Cortex of kidney (tissue), 1 donor: Measurements from ENCODE around the gene CDK14.
"Not testable (repeated sequence)": the region's sequence is repeated elsewhere in the genome, so short reads cannot be mapped to it uniquely, and the experiment has no call there.

Experiments used
- DNase-seq: peaks from one replicate; lab custom pipeline; 2025; lab: John Stamatoyannopoulos, UW

The CDK14 gene

DNA sequence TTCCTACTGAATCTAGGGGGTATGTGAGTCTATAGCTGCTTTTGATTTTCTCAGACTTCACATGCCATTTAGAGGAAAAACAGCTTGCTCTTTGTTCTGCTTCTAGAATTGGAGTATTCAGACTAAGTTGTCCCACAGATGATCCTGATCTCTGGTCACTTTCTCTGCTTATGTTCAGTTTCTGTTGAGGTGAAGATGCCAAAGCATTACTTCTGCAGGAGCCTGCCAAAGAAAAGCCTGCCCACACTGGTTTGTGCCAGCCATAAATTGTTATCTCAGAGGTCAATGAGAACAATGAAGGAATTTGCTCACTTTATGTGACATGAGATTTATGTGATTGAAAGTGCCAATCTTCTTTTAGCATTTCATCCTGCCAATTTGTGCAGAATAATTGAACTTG, 163.6 kb downstream of the CDK14 start:
- DNase-seq: no peak

DNA sequence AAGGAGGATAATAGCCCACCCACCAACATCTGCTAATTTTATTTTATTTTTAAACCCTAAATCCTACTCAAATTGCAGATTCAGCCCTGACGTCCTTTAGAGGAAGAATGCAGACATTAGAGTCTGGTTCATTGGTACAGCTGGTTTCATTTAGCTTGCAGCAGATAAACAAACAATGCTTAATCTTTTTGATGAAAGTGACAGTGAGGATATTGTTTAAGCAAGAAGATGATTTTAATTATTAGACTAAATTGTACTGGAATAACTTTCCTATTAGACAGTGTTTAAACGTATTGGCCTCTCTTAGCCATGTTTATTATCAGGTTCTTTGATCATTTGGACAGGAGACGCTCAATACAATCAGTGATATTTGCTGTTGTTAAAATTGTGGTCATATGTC, 164.8 kb downstream of the CDK14 start:
- DNase-seq: no peak

DNA sequence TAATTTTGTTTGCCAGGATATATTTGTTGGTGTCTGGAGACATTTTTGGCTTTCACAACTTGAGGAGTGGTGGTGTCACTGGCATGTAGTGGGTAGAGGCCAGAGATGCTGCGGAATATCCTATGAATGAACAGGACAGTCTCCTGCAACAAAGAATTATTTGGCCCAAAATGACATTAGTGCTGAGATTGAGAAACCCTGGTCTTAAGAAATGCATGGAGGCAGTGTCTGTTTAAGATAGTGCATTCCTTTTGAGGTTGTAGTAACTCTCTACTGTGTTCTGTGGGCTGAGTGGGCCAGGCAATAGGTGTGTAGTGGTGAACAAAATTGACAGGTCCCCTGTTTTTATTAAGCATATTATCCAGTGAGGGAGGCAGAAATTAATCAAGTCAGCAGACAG, 165.5 kb downstream of the CDK14 start:
- DNase-seq: no peak

- no peak for DNase-seq
These were observed 167.0 kb downstream of the CDK14 start for GRCh38 chr7:90763108-90763507.

DNA sequence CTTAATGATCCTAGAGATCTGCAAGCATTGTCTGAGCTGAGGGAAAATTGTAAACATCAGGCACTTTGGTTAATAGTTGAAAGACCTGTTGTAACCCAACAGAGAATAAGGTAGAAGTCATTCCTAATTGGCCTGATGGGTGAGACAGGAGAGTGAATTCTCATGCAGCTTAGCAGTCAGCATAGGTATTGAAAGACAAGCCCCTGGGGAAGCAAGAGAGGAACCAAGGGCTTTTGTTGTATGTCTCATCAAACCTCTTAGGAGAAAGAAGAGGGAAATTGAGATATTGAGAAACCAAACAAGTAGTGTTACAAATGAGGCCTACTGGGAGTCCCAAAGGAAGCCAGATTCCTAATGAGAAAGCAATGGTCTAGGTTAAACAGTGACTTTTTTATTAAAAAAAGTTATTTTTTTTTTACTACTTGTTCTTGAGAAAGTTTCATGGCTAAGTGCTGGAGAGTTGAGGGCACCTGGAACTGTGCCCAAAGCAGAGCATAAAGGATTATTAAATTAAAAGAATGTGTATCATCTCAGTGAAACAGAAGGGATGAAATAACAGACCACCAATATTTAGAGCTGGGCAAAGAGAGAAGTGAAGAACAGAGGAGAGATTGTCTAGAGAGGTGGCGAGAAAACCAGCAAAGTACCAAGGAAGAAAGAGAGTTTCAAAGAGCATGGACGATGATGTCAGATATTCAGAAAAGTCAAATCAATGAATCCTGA, 168.9 kb downstream of the CDK14 start:
- DNase-seq: no peak

DNA sequence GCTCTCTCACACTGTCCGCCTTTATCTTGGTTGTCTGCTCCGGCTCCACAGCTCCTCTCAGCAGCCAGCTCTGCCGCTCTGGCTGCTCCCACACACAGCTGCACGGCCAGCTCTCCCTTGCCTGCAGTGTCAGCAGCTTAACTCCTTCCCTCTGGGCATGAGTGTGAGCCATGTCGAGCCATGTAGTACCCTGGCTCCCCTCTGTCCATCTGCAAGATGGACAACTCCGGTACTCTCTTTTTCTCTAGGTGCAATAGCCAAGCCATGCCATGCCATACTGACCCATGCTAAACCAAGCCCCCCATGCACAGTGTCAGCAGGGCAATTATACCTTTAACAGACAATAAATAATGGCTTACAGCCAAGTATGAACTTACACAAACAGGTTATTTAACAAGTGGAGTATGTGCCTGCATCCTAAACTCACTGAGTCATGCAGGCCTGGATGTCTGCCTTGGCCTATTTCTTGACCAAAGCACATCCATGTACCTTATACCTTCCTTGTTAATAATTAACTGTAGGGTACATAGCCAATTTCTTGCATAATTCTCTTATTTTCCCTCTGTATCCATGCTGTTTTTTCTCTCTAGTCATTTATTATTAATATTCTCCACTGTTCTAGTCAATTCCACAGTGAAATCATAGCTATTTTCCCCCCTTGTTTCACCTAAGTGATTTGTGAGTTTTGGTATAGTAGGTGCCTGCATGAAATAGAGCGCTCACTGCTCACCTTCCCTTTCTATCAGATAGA, 170.9 kb downstream of the CDK14 start:
- DNase-seq: no peak

- no peak for DNase-seq
These were observed 172.2 kb downstream of the CDK14 start for GRCh38 chr7:90768301-90768700.

- DNase-seq: no peak
These were observed 172.9 kb downstream of the CDK14 start for GRCh38 chr7:90769036-90769435.

DNA sequence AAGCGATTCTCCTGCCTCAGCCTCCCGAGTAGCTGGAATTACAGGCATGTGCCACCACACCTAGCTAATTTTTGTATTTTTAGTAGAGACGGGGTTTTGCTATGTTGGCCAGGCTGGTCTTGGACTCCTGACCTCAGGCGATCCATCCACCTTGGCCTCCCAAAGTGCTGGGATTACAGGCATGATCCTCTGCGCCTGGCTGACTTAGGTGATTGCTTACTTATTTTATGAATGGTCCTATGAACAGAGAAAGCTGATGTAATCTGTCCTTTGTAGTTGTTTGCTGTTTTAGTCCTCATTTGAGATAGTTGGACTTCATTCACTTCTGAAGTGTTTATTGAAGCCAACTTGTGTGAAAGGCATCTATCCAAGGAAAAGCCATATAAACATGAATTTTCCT, 173.4 kb downstream of the CDK14 start:
- DNase-seq: not testable (repeated sequence)

DNA sequence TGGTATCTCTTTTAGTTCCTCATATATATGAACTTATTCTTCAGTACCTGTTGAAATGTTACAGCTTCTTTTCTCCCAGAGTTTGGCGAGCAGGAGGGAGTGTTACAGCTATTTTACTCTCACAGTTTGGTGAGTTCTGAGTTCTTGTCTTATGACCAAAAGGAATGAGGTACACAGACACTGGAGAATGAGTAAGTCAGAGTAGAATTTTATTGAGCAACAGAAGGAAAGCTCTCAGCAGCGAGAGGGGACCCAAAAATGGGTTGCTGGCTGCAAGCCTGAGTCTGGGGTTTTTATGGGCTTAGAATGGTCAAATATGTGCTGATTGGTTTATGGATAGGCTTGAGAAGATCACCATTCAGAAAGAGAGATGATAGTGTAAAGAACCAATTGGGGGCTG, 175.2 kb downstream of the CDK14 start:
- no peak for DNase-seq

- no peak for DNase-seq
These were observed 176.3 kb downstream of the CDK14 start for GRCh38 chr7:90772410-90772809.

GRCh38 chr7:90773269-90773668, 177.1 kb downstream of the CDK14 start:
- no peak for DNase-seq

DNA sequence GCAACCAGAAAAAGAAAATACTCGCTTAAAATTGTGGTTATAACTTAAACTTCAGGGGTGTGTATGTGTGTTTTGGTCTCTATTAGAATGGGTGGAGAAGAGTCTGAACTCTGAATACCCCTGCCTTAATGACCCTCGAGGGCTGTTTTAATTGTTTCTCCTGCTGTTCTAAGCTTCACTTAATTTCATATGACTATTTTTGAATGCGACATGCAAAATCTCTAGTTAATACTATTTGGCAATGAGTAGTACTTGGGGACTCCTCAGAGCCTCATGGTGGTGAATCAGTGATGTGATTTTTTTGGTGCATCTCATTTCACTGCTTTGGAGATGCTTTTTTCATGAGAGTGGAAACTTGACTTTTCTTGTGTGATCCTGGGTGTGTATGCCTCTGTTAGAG, 178.6 kb downstream of the CDK14 start:
- DNase-seq: no peak

DNA sequence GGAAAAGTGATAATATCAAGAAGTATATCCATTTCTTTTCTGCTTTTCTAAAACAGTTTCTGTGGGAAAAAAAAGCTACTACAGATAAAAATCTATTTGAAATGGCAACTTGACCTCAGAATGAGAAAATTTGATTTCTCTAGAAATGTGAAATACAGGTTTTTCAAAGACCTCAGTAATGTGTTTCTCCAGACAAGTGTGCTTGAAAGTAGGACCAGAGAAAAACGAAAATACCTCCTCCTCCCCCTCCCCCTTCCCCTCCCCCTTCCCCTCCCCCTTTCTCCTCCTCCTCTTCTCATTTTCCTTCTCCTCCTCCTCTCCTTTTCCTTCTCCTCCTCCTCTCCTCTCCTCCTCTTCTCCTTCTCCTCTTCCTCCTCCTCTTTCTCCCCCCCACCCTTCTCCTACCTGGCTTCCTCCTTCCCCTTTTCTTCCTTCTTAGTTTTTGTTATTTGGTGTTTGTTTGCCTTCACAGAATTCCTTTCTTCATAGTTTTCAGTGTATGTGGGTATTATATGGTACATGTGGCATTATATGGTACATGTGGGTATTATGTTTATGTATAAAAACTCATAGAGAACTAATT, 179.4 kb downstream of the CDK14 start:
- no peak for DNase-seq

GRCh38 chr7:90777041-90777440, 180.9 kb downstream of the CDK14 start:
- DNase-seq: no peak

GRCh38 chr7:90777465-90777864, 181.3 kb downstream of the CDK14 start:
- DNase-seq: no peak

- no peak for DNase-seq
These were observed 181.8 kb downstream of the CDK14 start for GRCh38 chr7:90777886-90778285.

DNA sequence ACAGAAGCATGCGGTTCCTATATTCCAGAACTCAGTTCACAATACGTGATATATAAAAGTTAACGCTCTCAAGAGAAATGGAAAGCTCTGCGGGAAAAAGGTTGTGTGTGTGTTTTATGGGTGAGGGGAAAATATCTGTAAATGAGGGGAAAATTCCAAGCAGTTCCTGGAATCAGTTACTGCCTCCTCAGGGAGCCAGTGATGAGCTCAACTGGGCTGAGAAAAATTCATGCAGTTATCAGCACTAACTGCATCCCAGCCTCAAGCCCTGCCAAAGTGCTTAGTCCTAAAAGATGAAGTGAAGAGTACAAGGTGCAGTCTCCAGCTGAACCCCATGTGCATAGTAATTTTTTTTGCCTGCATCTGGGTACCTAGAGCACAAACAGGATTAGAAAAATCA, 191.9 kb downstream of the CDK14 start:
- no peak for DNase-seq

- DNase-seq: no peak
These were observed 193.7 kb downstream of the CDK14 start for GRCh38 chr7:90789736-90790306.

DNA sequence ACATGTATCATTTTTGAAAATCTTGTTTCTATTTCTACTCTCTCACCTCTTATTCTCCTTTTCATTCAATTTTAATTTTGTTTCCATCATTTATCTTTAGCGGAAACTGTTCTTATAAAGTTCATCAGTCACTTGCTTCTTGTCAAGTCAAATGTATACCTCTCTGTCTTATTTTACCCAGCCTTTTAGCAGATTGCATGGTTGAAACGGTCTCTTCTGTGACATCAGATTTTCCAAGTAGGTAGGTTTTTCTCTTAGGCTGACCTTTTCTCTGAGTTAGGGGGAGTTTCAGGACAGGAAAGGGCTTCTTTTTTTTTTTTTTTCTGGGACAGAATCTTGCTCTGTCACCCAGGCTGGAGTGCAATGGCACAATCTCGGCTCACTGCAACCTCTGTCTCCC, 195.5 kb downstream of the CDK14 start:
- DNase-seq: no peak

GRCh38 chr7:90792301-90792700, 196.2 kb downstream of the CDK14 start:
- no peak for DNase-seq

GRCh38 chr7:90794234-90794633, 198.1 kb downstream of the CDK14 start:
- not testable (repeated sequence) for DNase-seq

GRCh38 chr7:90797596-90797995, 201.5 kb downstream of the CDK14 start:
- DNase-seq: no peak
